ENCODE data around the gene GRIPAP1.
"Not testable (repeated sequence)": the region's sequence is repeated elsewhere in the genome, so short reads cannot be mapped to it uniquely, and the experiment has no call there.

Gene GRIPAP1

GRCh38 chrX:48981178-48981577 lies 20.9 kb downstream of the GRIPAP1 start:
- in situ Hi-C loops (cut with HindIII; ENCODE audit: low sequenced_read_pairs): no loop called here
- H3K4me3 ChIP-seq (ENCODE audit: low read depth, low read length): no peak overlapping the region
- DNase-seq (ENCODE audit: low read depth): no peak
- TF ChIP-seq CTCF (IDR thresholded peaks at IDR 0.05; ENCODE audit: low read depth, low read length, missing control alignments): no peak

GRCh38 chrX:48980341-48980740 lies 21.7 kb downstream of the GRIPAP1 start:
- DNase-seq (ENCODE audit: low read depth); H3K4me3 ChIP-seq (ENCODE audit: low read depth, low read length); in situ Hi-C loops (cut with HindIII; ENCODE audit: low sequenced_read_pairs): not testable (repeated sequence)

- in situ Hi-C loops (cut with HindIII; ENCODE audit: low sequenced_read_pairs): no loop called here
- TF ChIP-seq CTCF (IDR thresholded peaks at IDR 0.05; ENCODE audit: low read depth, low read length, missing control alignments): no peak
- no peak for DNase-seq (ENCODE audit: low read depth)
- no peak overlapping the region for H3K4me3 ChIP-seq (ENCODE audit: low read depth, low read length)
Observed at GRCh38 chrX:48978226-48978625, 23.8 kb downstream of the GRIPAP1 start.

GRCh38 chrX:48976086-48976485 lies 26.0 kb downstream of the GRIPAP1 start:
- in situ Hi-C loops (cut with HindIII; ENCODE audit: low sequenced_read_pairs): no loop called here
- TF ChIP-seq CTCF (IDR thresholded peaks at IDR 0.05; ENCODE audit: low read depth, low read length, missing control alignments): no peak
- no peak overlapping the region for H3K4me3 ChIP-seq (ENCODE audit: low read depth, low read length)
- no peak for DNase-seq (ENCODE audit: low read depth)

- in situ Hi-C loops (cut with HindIII; ENCODE audit: low sequenced_read_pairs): no loop called here
- DNase-seq (ENCODE audit: low read depth): no peak
- no peak overlapping the region for H3K4me3 ChIP-seq (ENCODE audit: low read depth, low read length)
- no peak for TF ChIP-seq CTCF (IDR thresholded peaks at IDR 0.05; ENCODE audit: low read depth, low read length, missing control alignments)
Observed at GRCh38 chrX:48975541-48975940, 26.5 kb downstream of the GRIPAP1 start.

- H3K4me3 ChIP-seq (ENCODE audit: low read depth, low read length): no peak overlapping the region
- no peak for TF ChIP-seq CTCF (IDR thresholded peaks at IDR 0.05; ENCODE audit: low read depth, low read length, missing control alignments)
- in situ Hi-C loops (cut with HindIII; ENCODE audit: low sequenced_read_pairs): no loop called here
- DNase-seq (ENCODE audit: low read depth): no peak
Observed at GRCh38 chrX:48975041-48975440, 27.0 kb downstream of the GRIPAP1 start.

GRCh38 chrX:48974574-48974973 lies 27.5 kb downstream of the GRIPAP1 start:
- H3K4me3 ChIP-seq (ENCODE audit: low read depth, low read length): no peak overlapping the region
- in situ Hi-C loops (cut with HindIII; ENCODE audit: low sequenced_read_pairs): no loop called here
- DNase-seq (ENCODE audit: low read depth): no peak
- no peak for TF ChIP-seq CTCF (IDR thresholded peaks at IDR 0.05; ENCODE audit: low read depth, low read length, missing control alignments)
